ENCODE measurements around the gene HNRNPA2B1.

DNA sequence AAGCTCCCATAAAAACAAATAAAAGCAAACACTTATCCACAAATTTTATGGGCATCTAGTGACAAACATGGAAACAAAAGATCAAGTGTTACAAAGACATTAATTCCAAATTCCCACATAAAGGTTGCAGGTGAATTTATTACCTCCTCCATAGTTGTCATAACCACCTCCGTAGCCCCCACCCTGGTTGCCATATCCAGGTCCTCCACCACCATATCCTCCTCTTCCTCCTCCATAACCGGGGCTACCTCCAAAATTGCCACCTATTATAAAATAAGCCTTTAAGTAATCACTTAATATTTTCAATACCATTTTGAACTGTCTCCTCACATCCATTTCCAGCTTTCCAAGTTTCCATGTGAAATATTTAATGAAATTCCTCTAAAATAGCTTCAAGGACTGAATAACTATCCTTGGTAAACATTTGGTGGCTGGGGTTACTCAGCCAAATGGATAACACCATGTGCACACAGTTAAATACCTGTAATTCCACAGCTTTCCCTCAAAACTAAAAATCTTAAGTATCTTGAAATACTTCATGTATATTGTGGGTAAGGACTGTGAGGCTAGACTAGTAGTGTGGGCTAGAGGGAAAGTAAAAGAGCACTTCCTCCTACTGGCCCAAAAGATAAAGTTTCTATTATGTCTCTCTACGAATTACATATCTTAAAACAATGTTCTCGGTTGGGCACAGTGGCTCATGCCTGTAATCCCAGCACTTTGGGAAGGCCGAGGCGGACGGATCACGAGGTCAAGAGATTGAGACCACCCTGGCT, 6.9 kb downstream of the HNRNPA2B1 start:
- TF ChIP-seq, protein P1, sequence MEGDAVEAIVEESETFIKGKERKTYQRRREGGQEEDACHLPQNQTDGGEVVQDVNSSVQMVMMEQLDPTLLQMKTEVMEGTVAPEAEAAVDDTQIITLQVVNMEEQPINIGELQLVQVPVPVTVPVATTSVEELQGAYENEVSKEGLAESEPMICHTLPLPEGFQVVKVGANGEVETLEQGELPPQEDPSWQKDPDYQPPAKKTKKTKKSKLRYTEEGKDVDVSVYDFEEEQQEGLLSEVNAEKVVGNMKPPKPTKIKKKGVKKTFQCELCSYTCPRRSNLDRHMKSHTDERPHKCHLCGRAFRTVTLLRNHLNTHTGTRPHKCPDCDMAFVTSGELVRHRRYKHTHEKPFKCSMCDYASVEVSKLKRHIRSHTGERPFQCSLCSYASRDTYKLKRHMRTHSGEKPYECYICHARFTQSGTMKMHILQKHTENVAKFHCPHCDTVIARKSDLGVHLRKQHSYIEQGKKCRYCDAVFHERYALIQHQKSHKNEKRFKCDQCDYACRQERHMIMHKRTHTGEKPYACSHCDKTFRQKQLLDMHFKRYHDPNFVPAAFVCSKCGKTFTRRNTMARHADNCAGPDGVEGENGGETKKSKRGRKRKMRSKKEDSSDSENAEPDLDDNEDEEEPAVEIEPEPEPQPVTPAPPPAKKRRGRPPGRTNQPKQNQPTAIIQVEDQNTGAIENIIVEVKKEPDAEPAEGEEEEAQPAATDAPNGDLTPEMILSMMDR (IDR thresholded peaks at IDR 0.05) = no peak
- no peak for TF ChIP-seq POLR2AphosphoS5 (IDR thresholded peaks at IDR 0.05; ENCODE audit: low read depth, low read length)
- TF ChIP-seq, protein P2, sequence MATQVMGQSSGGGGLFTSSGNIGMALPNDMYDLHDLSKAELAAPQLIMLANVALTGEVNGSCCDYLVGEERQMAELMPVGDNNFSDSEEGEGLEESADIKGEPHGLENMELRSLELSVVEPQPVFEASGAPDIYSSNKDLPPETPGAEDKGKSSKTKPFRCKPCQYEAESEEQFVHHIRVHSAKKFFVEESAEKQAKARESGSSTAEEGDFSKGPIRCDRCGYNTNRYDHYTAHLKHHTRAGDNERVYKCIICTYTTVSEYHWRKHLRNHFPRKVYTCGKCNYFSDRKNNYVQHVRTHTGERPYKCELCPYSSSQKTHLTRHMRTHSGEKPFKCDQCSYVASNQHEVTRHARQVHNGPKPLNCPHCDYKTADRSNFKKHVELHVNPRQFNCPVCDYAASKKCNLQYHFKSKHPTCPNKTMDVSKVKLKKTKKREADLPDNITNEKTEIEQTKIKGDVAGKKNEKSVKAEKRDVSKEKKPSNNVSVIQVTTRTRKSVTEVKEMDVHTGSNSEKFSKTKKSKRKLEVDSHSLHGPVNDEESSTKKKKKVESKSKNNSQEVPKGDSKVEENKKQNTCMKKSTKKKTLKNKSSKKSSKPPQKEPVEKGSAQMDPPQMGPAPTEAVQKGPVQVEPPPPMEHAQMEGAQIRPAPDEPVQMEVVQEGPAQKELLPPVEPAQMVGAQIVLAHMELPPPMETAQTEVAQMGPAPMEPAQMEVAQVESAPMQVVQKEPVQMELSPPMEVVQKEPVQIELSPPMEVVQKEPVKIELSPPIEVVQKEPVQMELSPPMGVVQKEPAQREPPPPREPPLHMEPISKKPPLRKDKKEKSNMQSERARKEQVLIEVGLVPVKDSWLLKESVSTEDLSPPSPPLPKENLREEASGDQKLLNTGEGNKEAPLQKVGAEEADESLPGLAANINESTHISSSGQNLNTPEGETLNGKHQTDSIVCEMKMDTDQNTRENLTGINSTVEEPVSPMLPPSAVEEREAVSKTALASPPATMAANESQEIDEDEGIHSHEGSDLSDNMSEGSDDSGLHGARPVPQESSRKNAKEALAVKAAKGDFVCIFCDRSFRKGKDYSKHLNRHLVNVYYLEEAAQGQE (IDR thresholded peaks at IDR 0.05; ENCODE audit: low read depth, low read length) = no peak
